ENCODE measurements around the gene DSCAML1.

The DSCAML1 gene

DNA sequence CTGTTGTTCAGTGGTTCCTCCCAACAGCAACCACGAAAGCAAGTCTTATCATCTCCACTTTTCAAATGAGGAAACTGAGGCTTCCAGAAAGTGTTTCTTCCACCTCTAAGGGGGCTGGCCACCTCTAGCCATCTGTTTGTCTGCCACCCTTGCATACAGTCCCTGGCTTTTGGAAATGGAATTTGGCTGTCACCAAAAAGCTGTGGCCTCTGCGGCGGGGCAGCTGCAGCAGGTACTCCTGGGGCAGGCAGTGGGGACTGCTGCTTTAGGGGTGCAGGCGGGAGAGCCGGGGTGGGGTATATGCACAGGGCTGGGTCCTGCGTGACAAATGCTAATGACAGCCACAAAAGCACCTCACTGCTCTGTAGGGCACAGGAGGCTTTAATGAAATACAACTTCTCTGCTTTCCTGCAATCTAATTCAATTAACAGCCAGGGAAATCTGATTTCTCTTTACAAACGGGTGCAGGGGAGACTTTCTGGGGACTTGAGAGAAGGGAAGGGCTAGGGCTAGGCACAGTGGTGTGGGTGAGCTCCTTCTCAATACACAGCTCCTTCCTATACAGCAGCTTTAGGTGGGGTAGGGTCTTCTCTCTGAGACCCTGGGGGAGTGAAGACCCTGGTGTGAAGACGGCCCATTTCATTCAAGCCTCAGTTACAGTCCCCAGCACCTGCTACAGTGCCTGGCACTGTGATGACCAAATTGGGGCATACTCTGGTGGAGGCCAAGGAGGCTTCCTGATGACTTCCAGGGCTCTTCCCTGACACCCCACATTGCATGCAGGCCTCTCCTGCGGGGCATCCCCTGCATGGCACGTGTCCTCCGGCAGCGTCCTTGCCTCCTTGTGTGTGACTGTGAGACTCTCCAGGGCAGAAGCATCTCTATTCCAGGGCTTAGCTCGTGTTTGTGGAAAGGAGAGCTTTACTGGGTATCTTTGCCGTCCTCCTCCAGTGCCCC lies 307.7 kb downstream of the DSCAML1 start:
- Histone ChIP-seq H3K4me3 (ENCODE audit: control insufficient read depth in 1 of 7, extremely low read depth in 1 of 7, insufficient read depth in 4 of 7, low read depth in 2 of 7, low read length in 6 of 7) (peak overlapping the region in 1 of 7 experiments; percentile 38), H3K27me3 (replicated peaks in 2 of 5; ENCODE audit: control insufficient read depth in 4 of 5, insufficient read depth in 5 of 5, low read length in 4 of 5) (no peaks in the 10 kb centered on the region), H3K36me3 (ENCODE audit: control insufficient read depth in 4 of 4, insufficient read depth in 4 of 4, low read length in 3 of 4) (no peaks in the 10 kb centered on the region), H3K4me1 (ENCODE audit: control extremely low read depth in 1 of 4, control insufficient read depth in 4 of 4, insufficient read depth in 4 of 4, low read length in 3 of 4) (peaks cover 0 to 43% (median 29%) of the 10 kb centered on the region in 4 experiments), H3K27ac (ENCODE audit: insufficient read depth in 1 of 2, low read depth in 1 of 2, low read length in 2 of 2, poor library complexity in 1 of 2, severe bottlenecking in 2 of 2) (no peak overlapping the region), H3K9me3 (ENCODE audit: control extremely low read depth in 1 of 5, control insufficient read depth in 4 of 5, insufficient read depth in 2 of 5, low read depth in 1 of 5, low read length in 4 of 5) (no peaks in the 10 kb centered on the region)
- WGBS (ENCODE audit: insufficient coverage): 71% methylated on average over 7 of the region's 14 CpGs
- DNase-seq: no peak
- ChIA-PET CTCF (interaction anchor here (0.8 to 1.9 kb wide), 6 partner anchors 13 to 327 kb away, joined by 3 to 7 read pairs (median 4); no protein-coding TSS in a partner anchor), POLR2A (no interaction called here)

DNA sequence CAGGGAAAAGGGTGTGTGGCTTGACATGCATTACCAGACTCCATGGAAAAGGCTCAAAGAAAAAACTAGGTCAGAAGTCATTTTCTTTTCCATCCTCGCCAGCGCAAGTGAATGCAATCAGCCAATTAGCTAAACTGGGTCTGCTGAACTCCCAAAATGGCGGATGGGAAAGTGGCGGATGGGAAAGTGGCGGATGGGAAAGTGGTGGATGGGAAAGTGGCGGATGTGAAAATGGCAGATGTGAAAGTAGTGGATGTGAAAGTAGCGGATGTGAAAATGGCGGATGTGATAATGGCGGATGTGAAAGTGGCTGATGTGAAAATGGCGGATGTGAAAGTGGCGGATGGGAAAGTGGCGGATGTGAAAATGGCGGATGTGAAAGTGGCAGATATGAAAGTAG lies 311.0 kb downstream of the DSCAML1 start:
- Histone ChIP-seq H3K27me3 (replicated peaks in 2 of 5; ENCODE audit: control insufficient read depth in 4 of 5, insufficient read depth in 5 of 5, low read length in 4 of 5) (no peaks in the 10 kb centered on the region), H3K36me3 (ENCODE audit: control insufficient read depth in 4 of 4, insufficient read depth in 4 of 4, low read length in 3 of 4) (no peaks in the 10 kb centered on the region), H3K4me3 (ENCODE audit: control insufficient read depth in 1 of 7, extremely low read depth in 1 of 7, insufficient read depth in 4 of 7, low read depth in 2 of 7, low read length in 6 of 7) (no peak overlapping the region), H3K4me1 (ENCODE audit: control extremely low read depth in 1 of 4, control insufficient read depth in 4 of 4, insufficient read depth in 4 of 4, low read length in 3 of 4) (peaks cover 0 to 27% (median 23%) of the 10 kb centered on the region in 4 experiments), H3K9me3 (ENCODE audit: control extremely low read depth in 1 of 5, control insufficient read depth in 4 of 5, insufficient read depth in 2 of 5, low read depth in 1 of 5, low read length in 4 of 5) (no peaks in the 10 kb centered on the region), H3K27ac (ENCODE audit: insufficient read depth in 1 of 2, low read depth in 1 of 2, low read length in 2 of 2, poor library complexity in 1 of 2, severe bottlenecking in 2 of 2) (no peak overlapping the region)
- ChIA-PET CTCF (interaction anchor here (0.8 to 0.9 kb wide), 2 partner anchors 41 to 60 kb away, joined by 3 read pairs; no protein-coding TSS in a partner anchor), POLR2A (no interaction called here)
- DNase-seq: no peak
- WGBS (ENCODE audit: insufficient coverage): 100% methylated on average over 5 of the region's 13 CpGs

DNA sequence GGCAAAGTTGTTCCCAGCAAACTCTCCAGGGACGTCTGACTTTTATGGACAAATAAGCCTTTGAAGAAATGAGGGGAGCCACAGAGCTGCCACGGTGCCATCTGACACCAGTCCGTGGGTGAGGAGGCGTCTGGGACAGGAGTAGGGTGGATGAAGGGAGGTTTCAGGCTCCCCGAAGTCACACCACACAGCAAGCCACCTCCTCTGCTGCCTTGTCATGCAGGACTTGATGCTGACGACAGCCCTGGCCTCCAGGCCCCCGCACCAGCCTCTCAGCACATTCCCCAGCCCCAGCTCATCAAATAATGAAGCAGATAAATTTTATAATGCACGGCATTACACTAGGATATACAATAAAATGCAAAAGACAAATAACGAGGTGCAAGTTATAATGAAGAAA lies 312.9 kb downstream of the DSCAML1 start:
- POLR2A ChIA-PET: no interaction called here
- WGBS (ENCODE audit: insufficient coverage): 75% methylated on average over 6 of the region's 9 CpGs
- DNase-seq: no peak
- Histone ChIP-seq H3K4me3 (ENCODE audit: control insufficient read depth in 1 of 7, extremely low read depth in 1 of 7, insufficient read depth in 4 of 7, low read depth in 2 of 7, low read length in 6 of 7) (no peak overlapping the region), H3K4me1 (ENCODE audit: control extremely low read depth in 1 of 4, control insufficient read depth in 4 of 4, insufficient read depth in 4 of 4, low read length in 3 of 4) (peaks cover 0 to 8% (median 5%) of the 10 kb centered on the region in 4 experiments), H3K27ac (ENCODE audit: insufficient read depth in 1 of 2, low read depth in 1 of 2, low read length in 2 of 2, poor library complexity in 1 of 2, severe bottlenecking in 2 of 2) (no peak overlapping the region), H3K27me3 (replicated peaks in 2 of 5; ENCODE audit: control insufficient read depth in 4 of 5, insufficient read depth in 5 of 5, low read length in 4 of 5) (no peaks in the 10 kb centered on the region), H3K36me3 (ENCODE audit: control insufficient read depth in 4 of 4, insufficient read depth in 4 of 4, low read length in 3 of 4) (no peaks in the 10 kb centered on the region), H3K9me3 (ENCODE audit: control extremely low read depth in 1 of 5, control insufficient read depth in 4 of 5, insufficient read depth in 2 of 5, low read depth in 1 of 5, low read length in 4 of 5) (no peaks in the 10 kb centered on the region)
- CTCF ChIA-PET: interaction anchor here (1.4 kb wide), 1 partner anchor 240 kb away, joined by 3 read pairs; no protein-coding TSS in a partner anchor

DNA sequence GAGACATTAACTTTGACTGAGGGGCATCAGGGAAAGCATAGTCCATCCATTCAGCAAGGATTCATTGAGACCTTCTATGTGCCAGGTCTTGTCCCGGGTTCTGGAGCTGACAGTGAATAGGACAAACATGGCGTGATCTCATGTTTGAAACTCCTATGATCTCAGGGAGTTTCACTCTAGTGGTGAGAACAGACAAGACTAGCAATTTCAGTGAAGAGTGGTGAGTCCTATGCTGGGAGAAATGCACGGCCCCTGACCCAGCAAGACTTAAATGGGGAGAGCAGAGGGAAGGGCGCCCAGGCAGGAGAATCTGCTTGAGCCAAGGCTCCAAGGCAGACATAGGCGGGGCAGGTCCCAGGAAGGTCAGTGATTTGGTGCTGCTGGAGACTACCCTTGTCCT lies 313.6 kb downstream of the DSCAML1 start:
- H3K4me3 ChIP-seq (ENCODE audit: control insufficient read depth in 1 of 7, extremely low read depth in 1 of 7, insufficient read depth in 4 of 7, low read depth in 2 of 7, low read length in 6 of 7): no peak overlapping the region
- ChIA-PET CTCF (no interaction called here), POLR2A (no interaction called here)
- no peaks in the 10 kb centered on the region for H3K9me3 ChIP-seq (ENCODE audit: control extremely low read depth in 1 of 5, control insufficient read depth in 4 of 5, insufficient read depth in 2 of 5, low read depth in 1 of 5, low read length in 4 of 5)
- H3K4me1 ChIP-seq (ENCODE audit: control extremely low read depth in 1 of 4, control insufficient read depth in 4 of 4, insufficient read depth in 4 of 4, low read length in 3 of 4): peaks cover 0 to under 1% (median 0%) of the 10 kb centered on the region in 4 experiments
- H3K36me3 ChIP-seq (ENCODE audit: control insufficient read depth in 4 of 4, insufficient read depth in 4 of 4, low read length in 3 of 4): no peaks in the 10 kb centered on the region
- H3K27ac ChIP-seq (ENCODE audit: insufficient read depth in 1 of 2, low read depth in 1 of 2, low read length in 2 of 2, poor library complexity in 1 of 2, severe bottlenecking in 2 of 2): no peak overlapping the region
- no peak for DNase-seq
- H3K27me3 ChIP-seq (replicated peaks in 2 of 5; ENCODE audit: control insufficient read depth in 4 of 5, insufficient read depth in 5 of 5, low read length in 4 of 5): no peaks in the 10 kb centered on the region
- 82% methylated on average over 4 of the region's 5 CpGs for WGBS (ENCODE audit: insufficient coverage)

DNA sequence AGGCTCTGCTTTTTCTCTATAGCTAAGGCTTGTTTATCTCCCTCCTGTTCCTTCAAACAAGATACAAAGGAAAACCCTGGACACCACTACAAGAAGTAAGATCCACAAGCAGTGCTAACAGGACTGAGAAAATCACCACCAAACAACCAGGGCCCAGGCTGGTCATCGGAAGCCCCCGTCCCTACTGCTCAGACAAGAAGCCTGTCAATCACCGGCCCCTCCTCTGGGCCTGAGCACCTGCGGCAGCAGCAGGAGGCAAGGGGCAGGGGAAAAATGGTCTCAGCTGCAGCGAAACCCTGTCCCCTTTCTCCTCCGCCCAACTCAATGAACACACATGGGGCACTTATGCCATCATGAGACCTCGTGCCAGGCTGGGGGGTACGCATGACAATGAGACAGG lies 314.1 kb downstream of the DSCAML1 start:
- Histone ChIP-seq H3K9me3 (ENCODE audit: control extremely low read depth in 1 of 5, control insufficient read depth in 4 of 5, insufficient read depth in 2 of 5, low read depth in 1 of 5, low read length in 4 of 5) (no peaks in the 10 kb centered on the region), H3K36me3 (ENCODE audit: control insufficient read depth in 4 of 4, insufficient read depth in 4 of 4, low read length in 3 of 4) (no peaks in the 10 kb centered on the region), H3K4me1 (ENCODE audit: control extremely low read depth in 1 of 4, control insufficient read depth in 4 of 4, insufficient read depth in 4 of 4, low read length in 3 of 4) (peaks cover 0 to 4% (median 2%) of the 10 kb centered on the region in 4 experiments), H3K27ac (ENCODE audit: insufficient read depth in 1 of 2, low read depth in 1 of 2, low read length in 2 of 2, poor library complexity in 1 of 2, severe bottlenecking in 2 of 2) (no peak overlapping the region), H3K4me3 (ENCODE audit: control insufficient read depth in 1 of 7, extremely low read depth in 1 of 7, insufficient read depth in 4 of 7, low read depth in 2 of 7, low read length in 6 of 7) (no peak overlapping the region), H3K27me3 (replicated peaks in 2 of 5; ENCODE audit: control insufficient read depth in 4 of 5, insufficient read depth in 5 of 5, low read length in 4 of 5) (no peaks in the 10 kb centered on the region)
- POLR2A ChIA-PET: no interaction called here
- CTCF ChIA-PET: interaction anchor here (0.8 kb wide), 1 partner anchor 17 kb away, joined by 3 read pairs; no protein-coding TSS in a partner anchor
- 100% methylated on average over 6 of the region's 8 CpGs for WGBS (ENCODE audit: insufficient coverage)
- no peak for DNase-seq

DNA sequence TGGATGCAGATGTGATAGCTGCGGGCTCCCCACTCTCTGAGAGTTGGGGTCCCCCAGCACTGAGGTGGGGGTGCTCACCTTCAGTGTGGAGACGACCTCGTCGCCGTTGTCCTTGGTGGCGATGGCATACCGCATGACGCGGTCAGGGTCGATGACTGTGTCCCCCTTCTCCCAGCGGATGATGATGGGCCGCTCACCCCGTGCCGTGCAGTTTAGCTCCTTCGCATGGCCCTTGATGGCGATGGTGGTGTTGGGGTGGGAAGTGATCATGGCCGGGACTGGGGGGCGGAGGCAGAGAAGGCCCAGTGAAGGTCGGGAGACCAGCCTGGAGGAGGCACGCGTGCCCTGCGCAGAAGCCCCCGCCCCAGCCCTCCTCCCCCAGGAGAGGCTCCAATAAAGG lies 315.1 kb downstream of the DSCAML1 start:
- Histone ChIP-seq H3K27ac (ENCODE audit: insufficient read depth in 1 of 2, low read depth in 1 of 2, low read length in 2 of 2, poor library complexity in 1 of 2, severe bottlenecking in 2 of 2) (no peak overlapping the region), H3K9me3 (ENCODE audit: control extremely low read depth in 1 of 5, control insufficient read depth in 4 of 5, insufficient read depth in 2 of 5, low read depth in 1 of 5, low read length in 4 of 5) (no peaks in the 10 kb centered on the region), H3K4me1 (ENCODE audit: control extremely low read depth in 1 of 4, control insufficient read depth in 4 of 4, insufficient read depth in 4 of 4, low read length in 3 of 4) (peaks cover 0 to 14% (median 10%) of the 10 kb centered on the region in 4 experiments), H3K27me3 (replicated peaks in 2 of 5; ENCODE audit: control insufficient read depth in 4 of 5, insufficient read depth in 5 of 5, low read length in 4 of 5) (no peaks in the 10 kb centered on the region), H3K36me3 (ENCODE audit: control insufficient read depth in 4 of 4, insufficient read depth in 4 of 4, low read length in 3 of 4) (no peaks in the 10 kb centered on the region), H3K4me3 (ENCODE audit: control insufficient read depth in 1 of 7, extremely low read depth in 1 of 7, insufficient read depth in 4 of 7, low read depth in 2 of 7, low read length in 6 of 7) (no peak overlapping the region)
- DNase-seq: no peak
- 95% methylated on average over 15 of the region's 23 CpGs for WGBS (ENCODE audit: insufficient coverage)
- ChIA-PET POLR2A (no interaction called here), CTCF (no interaction called here)

DNA sequence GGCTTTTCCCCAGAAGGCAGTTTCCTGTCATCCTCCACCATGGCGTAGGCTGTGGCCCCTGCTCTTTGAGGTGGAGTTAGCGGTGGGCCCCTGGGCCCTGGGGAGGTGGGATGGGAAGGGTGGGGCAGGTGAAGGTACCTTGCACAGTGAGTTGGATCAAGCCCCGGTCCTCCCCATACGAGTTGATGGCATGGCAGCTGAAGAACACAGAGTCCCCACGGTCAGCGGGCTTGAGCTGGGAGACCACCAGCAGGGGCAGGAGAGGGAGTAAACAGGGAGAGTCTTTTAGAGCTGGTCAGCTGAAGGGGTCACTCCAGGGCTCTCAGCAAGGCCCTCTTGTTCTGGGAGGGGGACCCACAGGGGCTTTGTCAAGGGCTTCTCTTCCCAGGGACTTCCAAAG lies 316.0 kb downstream of the DSCAML1 start:
- Histone ChIP-seq H3K4me3 (ENCODE audit: control insufficient read depth in 1 of 7, extremely low read depth in 1 of 7, insufficient read depth in 4 of 7, low read depth in 2 of 7, low read length in 6 of 7) (no peak overlapping the region), H3K4me1 (ENCODE audit: control extremely low read depth in 1 of 4, control insufficient read depth in 4 of 4, insufficient read depth in 4 of 4, low read length in 3 of 4) (peaks cover 0 to 20% (median 13%) of the 10 kb centered on the region in 4 experiments), H3K36me3 (ENCODE audit: control insufficient read depth in 4 of 4, insufficient read depth in 4 of 4, low read length in 3 of 4) (no peaks in the 10 kb centered on the region), H3K27me3 (replicated peaks in 2 of 5; ENCODE audit: control insufficient read depth in 4 of 5, insufficient read depth in 5 of 5, low read length in 4 of 5) (no peaks in the 10 kb centered on the region), H3K9me3 (ENCODE audit: control extremely low read depth in 1 of 5, control insufficient read depth in 4 of 5, insufficient read depth in 2 of 5, low read depth in 1 of 5, low read length in 4 of 5) (no peaks in the 10 kb centered on the region), H3K27ac (ENCODE audit: insufficient read depth in 1 of 2, low read depth in 1 of 2, low read length in 2 of 2, poor library complexity in 1 of 2, severe bottlenecking in 2 of 2) (no peak overlapping the region)
- ChIA-PET CTCF (interaction anchor here (1.1 kb wide), 1 partner anchor 11 kb away, joined by 5 read pairs; no protein-coding TSS in a partner anchor), POLR2A (no interaction called here)
- no peak for DNase-seq
- WGBS (ENCODE audit: insufficient coverage): 91% methylated on average over 6 of the region's 6 CpGs

All from common myeloid progenitor, CD34-positive (primary cell).